ENCODE measurements around the gene WWTR1.

The WWTR1 gene

GRCh38 chr3:149470381-149470780 is 187.4 kb downstream of the WWTR1 start:
- DNase-seq (ENCODE audit: low read depth): no peak

DNA sequence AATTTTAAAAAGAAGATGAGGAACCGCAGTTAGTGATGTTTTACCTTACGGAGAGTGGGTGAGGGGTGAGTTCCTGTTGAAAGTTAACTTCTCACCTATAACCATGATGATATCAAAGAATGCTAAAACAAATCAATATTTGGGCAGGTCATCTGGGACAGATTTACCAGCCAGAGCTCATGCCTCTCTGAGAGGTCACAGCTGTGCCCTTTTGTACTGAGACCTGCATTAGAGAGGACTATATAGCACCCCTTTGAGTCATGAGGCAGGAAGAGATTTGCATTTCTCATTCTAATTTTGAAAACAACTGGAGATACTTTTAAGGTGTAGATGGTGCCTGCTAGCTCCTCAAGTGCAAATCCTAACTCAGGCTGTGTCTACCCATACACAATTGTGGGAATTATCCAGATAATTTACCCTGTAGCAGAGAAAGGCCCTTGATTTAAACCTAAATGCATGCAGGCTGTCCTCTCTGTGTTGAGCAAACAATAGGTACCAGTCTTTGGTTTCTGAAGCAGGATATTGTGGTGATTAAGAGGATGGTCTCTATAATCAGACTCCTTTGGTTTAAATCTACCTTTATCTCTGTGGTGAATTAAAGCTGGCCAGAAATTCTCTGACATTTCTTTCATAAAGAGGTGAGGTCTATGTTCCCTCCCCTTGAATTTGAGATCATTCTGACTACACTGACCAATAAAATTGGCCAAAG is 189.2 kb downstream of the WWTR1 start:
- DNase-seq (ENCODE audit: low read depth): no peak
